GM18861 (cell line): ENCODE data around the gene NKX2-8.
A peak's percentile ranks its signal among the peaks of the same experiment; 100 is the strongest.
"Not testable (repeated sequence)": the region's sequence is repeated elsewhere in the genome, so short reads cannot be mapped to it uniquely, and the experiment has no call there.

ENCODE experiments used
- ATAC-seq: cut with Tn5 transposase; IDR thresholded peaks from one replicate; pipeline ENCODE4 v1.9.1; 2021; ENCODE audit not compliant: unreplicated experiment

The NKX2-8 gene

GRCh38 chr14:36580141-36580855 lies 2.1 kb downstream of the NKX2-8 start:
- ATAC-seq, result no peak

- no peak for ATAC-seq
Measured at GRCh38 chr14:36579573-36580140, 2.8 kb downstream of the NKX2-8 start.

- no peak for ATAC-seq
Measured at GRCh38 chr14:36579001-36579555, 3.3 kb downstream of the NKX2-8 start.

- ATAC-seq, result no peak
Measured at GRCh38 chr14:36570065-36570464, 12.3 kb downstream of the NKX2-8 start.

- ATAC-seq, result no peak
Measured at GRCh38 chr14:36556811-36557433, 25.5 kb downstream of the NKX2-8 start.

GRCh38 chr14:36555998-36556743 lies 26.2 kb downstream of the NKX2-8 start:
- ATAC-seq, result no peak

GRCh38 chr14:36553656-36554260 lies 28.7 kb downstream of the NKX2-8 start:
- ATAC-seq, result peak; percentile 61

GRCh38 chr14:36550899-36551298 lies 31.5 kb downstream of the NKX2-8 start:
- ATAC-seq, result no peak

GRCh38 chr14:36544280-36544679 lies 38.1 kb downstream of the NKX2-8 start:
- not testable (repeated sequence) for ATAC-seq

- no peak for ATAC-seq
Measured at GRCh38 chr14:36538051-36538450, 44.4 kb downstream of the NKX2-8 start.
